ENCODE results near the gene MYL5.

Gene MYL5

GRCh38 chr4:659851-660250 lies 14.5 kb upstream of the MYL5 start:
- no peaks in the 10 kb centered on the region for H3K27me3 ChIP-seq (ENCODE audit: insufficient read depth, insufficient read length)
- no peaks in the 10 kb centered on the region for H3K9me3 ChIP-seq (ENCODE audit: insufficient read depth, low read length)
- H3K4me1 ChIP-seq (ENCODE audit: insufficient read depth, insufficient read length): peaks cover 15% of the 10 kb centered on the region
- peaks cover 33% of the 10 kb centered on the region for H3K36me3 ChIP-seq (ENCODE audit: insufficient read depth, insufficient read length, low read length)
- no peak overlapping the region for H3K9ac ChIP-seq (ENCODE audit: insufficient read length, low read depth)
- TF ChIP-seq ZNF274 (IDR thresholded peaks at IDR 0.05; ENCODE audit: low read depth, low read length) (no peak), YY1 (IDR thresholded peaks at IDR 0.05; ENCODE audit: insufficient read depth, insufficient read length) (no peak)
- no peak for DNase-seq (ENCODE audit: low read depth, low spot score)
- no peak overlapping the region for H3K4me3 ChIP-seq (ENCODE audit: insufficient read length, low read depth)

GRCh38 chr4:660401-660800 lies 13.9 kb upstream of the MYL5 start:
- TF ChIP-seq ZNF274 (IDR thresholded peaks at IDR 0.05; ENCODE audit: low read depth, low read length) (no peak), SUZ12 (IDR thresholded peaks at IDR 0.05; ENCODE audit: extremely low read depth, insufficient read depth, insufficient read length) (no peak), YY1 (IDR thresholded peaks at IDR 0.05; ENCODE audit: insufficient read depth, insufficient read length) (no peak)
- H3K27me3 ChIP-seq (ENCODE audit: insufficient read depth, insufficient read length): no peaks in the 10 kb centered on the region
- no peak overlapping the region for H3K4me3 ChIP-seq (ENCODE audit: insufficient read length, low read depth)
- no peak overlapping the region for H3K9ac ChIP-seq (ENCODE audit: insufficient read length, low read depth)
- no peak for DNase-seq (ENCODE audit: low read depth, low spot score)
- H3K36me3 ChIP-seq (ENCODE audit: insufficient read depth, insufficient read length, low read length): peaks cover 33% of the 10 kb centered on the region
- H3K9me3 ChIP-seq (ENCODE audit: insufficient read depth, low read length): no peaks in the 10 kb centered on the region
- H3K4me1 ChIP-seq (ENCODE audit: insufficient read depth, insufficient read length): peaks cover 10% of the 10 kb centered on the region

- Histone ChIP-seq H3K9ac (ENCODE audit: insufficient read length, low read depth) (no peak overlapping the region), H3K4me3 (ENCODE audit: insufficient read length, low read depth) (no peak overlapping the region), H3K4me1 (ENCODE audit: insufficient read depth, insufficient read length) (peaks cover 10% of the 10 kb centered on the region), H3K9me3 (ENCODE audit: insufficient read depth, low read length) (no peaks in the 10 kb centered on the region), H3K27me3 (ENCODE audit: insufficient read depth, insufficient read length) (no peaks in the 10 kb centered on the region), H3K36me3 (ENCODE audit: insufficient read depth, insufficient read length, low read length) (peaks cover 31% of the 10 kb centered on the region)
- no peak for DNase-seq (ENCODE audit: low read depth, low spot score)
- TF ChIP-seq ZNF274 (IDR thresholded peaks at IDR 0.05; ENCODE audit: low read depth, low read length): no peak
- TF ChIP-seq YY1 (IDR thresholded peaks at IDR 0.05; ENCODE audit: insufficient read depth, insufficient read length): no peak
- no peak for TF ChIP-seq SUZ12 (IDR thresholded peaks at IDR 0.05; ENCODE audit: extremely low read depth, insufficient read depth, insufficient read length)
Measured at GRCh38 chr4:661231-661630, 13.1 kb upstream of the MYL5 start.

- peaks cover 31% of the 10 kb centered on the region for H3K36me3 ChIP-seq (ENCODE audit: insufficient read depth, insufficient read length, low read length)
- no peaks in the 10 kb centered on the region for H3K9me3 ChIP-seq (ENCODE audit: insufficient read depth, low read length)
- no peak for DNase-seq (ENCODE audit: low read depth, low spot score)
- no peak overlapping the region for H3K4me3 ChIP-seq (ENCODE audit: insufficient read length, low read depth)
- no peaks in the 10 kb centered on the region for H3K27me3 ChIP-seq (ENCODE audit: insufficient read depth, insufficient read length)
- peaks cover 13% of the 10 kb centered on the region for H3K4me1 ChIP-seq (ENCODE audit: insufficient read depth, insufficient read length)
- no peak for TF ChIP-seq SUZ12 (IDR thresholded peaks at IDR 0.05; ENCODE audit: extremely low read depth, insufficient read depth, insufficient read length)
- TF ChIP-seq ZNF274 (IDR thresholded peaks at IDR 0.05; ENCODE audit: low read depth, low read length): no peak
- TF ChIP-seq YY1 (IDR thresholded peaks at IDR 0.05; ENCODE audit: insufficient read depth, insufficient read length): no peak
- H3K9ac ChIP-seq (ENCODE audit: insufficient read length, low read depth): no peak overlapping the region
Measured at GRCh38 chr4:661881-662761, 12.2 kb upstream of the MYL5 start.

- no peak for DNase-seq (ENCODE audit: low read depth, low spot score)
- Histone ChIP-seq H3K9me3 (ENCODE audit: insufficient read depth, low read length) (no peaks in the 10 kb centered on the region), H3K27me3 (ENCODE audit: insufficient read depth, insufficient read length) (no peaks in the 10 kb centered on the region), H3K4me1 (ENCODE audit: insufficient read depth, insufficient read length) (peaks cover 13% of the 10 kb centered on the region), H3K36me3 (ENCODE audit: insufficient read depth, insufficient read length, low read length) (peaks cover 31% of the 10 kb centered on the region), H3K4me3 (ENCODE audit: insufficient read length, low read depth) (peak overlapping the region; percentile 85), H3K9ac (ENCODE audit: insufficient read length, low read depth) (peak overlapping the region; percentile 85)
- no peak for TF ChIP-seq YY1 (IDR thresholded peaks at IDR 0.05; ENCODE audit: insufficient read depth, insufficient read length)
- TF ChIP-seq SUZ12 (IDR thresholded peaks at IDR 0.05; ENCODE audit: extremely low read depth, insufficient read depth, insufficient read length): no peak
- TF ChIP-seq ZNF274 (IDR thresholded peaks at IDR 0.05; ENCODE audit: low read depth, low read length): no peak
Measured at GRCh38 chr4:663046-663437, 11.3 kb upstream of the MYL5 start.

- Histone ChIP-seq H3K4me3 (ENCODE audit: insufficient read length, low read depth) (peak overlapping the region; percentile 85), H3K9me3 (ENCODE audit: insufficient read depth, low read length) (no peaks in the 10 kb centered on the region), H3K36me3 (ENCODE audit: insufficient read depth, insufficient read length, low read length) (peaks cover 28% of the 10 kb centered on the region), H3K4me1 (ENCODE audit: insufficient read depth, insufficient read length) (peaks cover 13% of the 10 kb centered on the region), H3K9ac (ENCODE audit: insufficient read length, low read depth) (peak overlapping the region; percentile 85), H3K27me3 (ENCODE audit: insufficient read depth, insufficient read length) (no peaks in the 10 kb centered on the region)
- DNase-seq (ENCODE audit: low read depth, low spot score): peak; percentile 39
- no peak for TF ChIP-seq YY1 (IDR thresholded peaks at IDR 0.05; ENCODE audit: insufficient read depth, insufficient read length)
- no peak for TF ChIP-seq SUZ12 (IDR thresholded peaks at IDR 0.05; ENCODE audit: extremely low read depth, insufficient read depth, insufficient read length)
- no peak for TF ChIP-seq ZNF274 (IDR thresholded peaks at IDR 0.05; ENCODE audit: low read depth, low read length)
Measured at GRCh38 chr4:663438-664428, 10.6 kb upstream of the MYL5 start.
